Jurkat, Clone E6-1 (cell line): ENCODE results near the gene SRGAP1.
"Not testable (repeated sequence)": the region's sequence is repeated elsewhere in the genome, so short reads cannot be mapped to it uniquely, and the experiment has no call there.

Experiments
- DNase-seq: peaks from one replicate; pipeline ENCODE4 v3.0.0-alpha.2; 2011; ENCODE audit warnings: low read depth, low spot score
- H3K4me3 ChIP-seq: 2 replicates; pipeline ENCODE4 v1.5.1; 2011; ENCODE audit warnings: mild to moderate bottlenecking, low read length, control low read depth, moderate library complexity

SRGAP1 gene

GRCh38 chr12:63985456-63985855 lies 141.0 kb downstream of the SRGAP1 start:
- DNase-seq: no peak
- no peak overlapping the region for H3K4me3 ChIP-seq

DNA sequence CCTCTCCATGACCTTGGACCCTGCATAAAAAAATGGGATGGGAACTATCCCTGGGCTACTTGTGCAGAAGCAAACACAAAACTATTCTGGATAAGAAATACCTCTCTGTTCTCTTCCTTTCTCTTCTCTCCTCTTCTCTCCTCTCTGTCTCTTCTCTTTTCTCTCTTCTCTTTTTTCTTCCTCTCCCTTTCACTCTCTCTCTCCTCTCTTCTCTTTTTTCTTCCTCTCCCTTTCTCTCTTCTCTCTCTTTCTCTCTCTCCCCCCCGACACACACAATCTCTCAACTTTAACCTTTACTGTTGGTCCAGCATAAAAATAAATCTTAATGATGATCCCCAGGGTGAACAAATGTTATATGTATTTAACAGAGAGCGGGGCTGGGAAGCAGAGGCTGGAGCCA lies 141.4 kb downstream of the SRGAP1 start:
- no peak overlapping the region for H3K4me3 ChIP-seq
- no peak for DNase-seq

DNA sequence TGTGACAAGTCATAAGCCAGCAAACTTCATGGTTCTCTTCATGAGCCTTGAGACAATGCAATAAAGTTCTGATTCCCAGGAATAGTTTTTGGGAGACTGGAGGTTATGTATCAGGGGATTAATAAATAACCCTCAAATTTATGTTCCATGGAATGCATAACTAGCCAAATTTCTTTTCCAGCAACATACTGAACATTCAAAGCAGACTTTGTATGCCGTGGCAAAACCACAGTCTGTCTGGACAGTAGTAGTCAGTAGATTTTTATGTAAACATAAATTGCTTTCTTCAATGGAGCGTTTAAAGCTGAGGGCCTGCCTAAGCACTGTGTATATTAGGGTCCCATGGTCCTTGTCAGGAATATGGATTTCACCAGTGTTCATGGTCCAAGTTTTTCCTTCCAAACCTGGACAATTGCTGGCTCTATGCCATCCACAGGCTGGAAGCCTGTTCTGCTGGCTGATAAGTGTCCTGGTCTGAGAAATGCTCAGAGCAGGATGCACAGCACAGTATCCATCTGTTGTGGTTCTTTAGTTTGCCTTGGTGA lies 144.9 kb downstream of the SRGAP1 start:
- DNase-seq: no peak
- H3K4me3 ChIP-seq: no peak overlapping the region

GRCh38 chr12:63990828-63991547 lies 146.5 kb downstream of the SRGAP1 start:
- DNase-seq: no peak
- H3K4me3 ChIP-seq: no peak overlapping the region

GRCh38 chr12:63994704-63995103 lies 150.2 kb downstream of the SRGAP1 start:
- no peak for DNase-seq
- no peak overlapping the region for H3K4me3 ChIP-seq

- DNase-seq: no peak
- no peak overlapping the region for H3K4me3 ChIP-seq
Measured at GRCh38 chr12:63995512-63995911, 151.0 kb downstream of the SRGAP1 start.

DNA sequence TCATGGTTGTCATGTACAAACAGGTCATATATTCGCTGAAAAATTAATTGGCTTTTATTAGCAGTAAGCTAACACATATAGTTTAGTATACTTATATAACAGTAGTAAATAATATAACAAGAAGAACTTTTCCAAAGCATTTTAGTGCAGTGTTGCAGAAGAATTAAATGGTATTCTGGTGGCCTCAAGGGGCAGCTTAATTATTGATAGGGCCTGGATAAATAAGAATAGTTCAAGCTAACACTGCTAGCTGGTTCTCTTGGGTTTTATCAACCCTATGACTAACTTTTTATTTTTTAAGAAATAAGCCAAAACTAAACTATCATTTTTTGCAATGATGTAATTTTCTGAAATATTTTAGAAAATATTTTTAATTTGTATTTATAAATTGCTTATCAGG lies 152.1 kb downstream of the SRGAP1 start:
- DNase-seq: no peak
- H3K4me3 ChIP-seq: no peak overlapping the region

DNA sequence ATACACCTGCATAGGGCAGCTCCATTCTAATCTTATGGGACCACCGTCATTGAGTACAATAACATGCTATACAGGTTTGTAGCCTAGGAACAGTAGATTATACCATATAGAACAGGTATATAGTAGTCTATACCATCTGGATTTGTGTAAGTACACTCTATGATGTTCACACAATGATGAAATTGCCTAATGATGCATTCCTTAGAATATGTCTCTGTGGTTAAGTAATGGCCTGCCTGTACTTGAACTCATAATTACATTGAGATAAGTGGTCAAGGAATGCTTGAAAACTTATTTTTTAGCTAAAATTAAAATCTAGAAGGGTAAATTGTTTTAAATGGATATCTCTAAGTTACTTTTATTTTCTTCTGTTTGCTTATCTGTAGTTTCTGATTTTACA lies 152.7 kb downstream of the SRGAP1 start:
- no peak for DNase-seq
- no peak overlapping the region for H3K4me3 ChIP-seq

GRCh38 chr12:63998584-63998983 lies 154.1 kb downstream of the SRGAP1 start:
- no peak for DNase-seq
- no peak overlapping the region for H3K4me3 ChIP-seq

DNA sequence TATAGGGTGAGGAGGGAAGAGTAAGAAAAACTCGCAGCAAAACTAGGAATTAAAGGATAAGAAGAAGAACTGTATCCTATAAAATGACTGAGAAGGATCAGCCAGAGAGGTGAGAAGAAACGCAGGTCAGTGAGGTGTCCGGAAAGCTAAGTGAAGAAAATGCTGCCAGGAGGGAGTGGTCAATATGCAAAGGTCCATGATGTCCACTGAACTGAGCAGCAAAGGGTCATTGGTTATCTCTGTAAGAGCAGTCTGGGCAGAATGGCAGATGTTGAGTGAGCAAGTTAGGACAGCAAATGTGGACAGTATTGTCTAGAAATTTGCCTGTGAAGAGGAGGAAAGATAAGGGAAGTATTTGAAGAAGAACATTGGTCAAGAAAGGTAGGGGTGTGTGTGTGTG lies 155.4 kb downstream of the SRGAP1 start:
- H3K4me3 ChIP-seq: no peak overlapping the region
- DNase-seq: no peak

- no peak overlapping the region for H3K4me3 ChIP-seq
- no peak for DNase-seq
Measured at GRCh38 chr12:64001439-64001838, 156.9 kb downstream of the SRGAP1 start.

- no peak for DNase-seq
- no peak overlapping the region for H3K4me3 ChIP-seq
Measured at GRCh38 chr12:64004641-64005040, 160.1 kb downstream of the SRGAP1 start.

GRCh38 chr12:64006211-64006825 lies 161.8 kb downstream of the SRGAP1 start:
- no peak overlapping the region for H3K4me3 ChIP-seq
- DNase-seq: no peak

DNA sequence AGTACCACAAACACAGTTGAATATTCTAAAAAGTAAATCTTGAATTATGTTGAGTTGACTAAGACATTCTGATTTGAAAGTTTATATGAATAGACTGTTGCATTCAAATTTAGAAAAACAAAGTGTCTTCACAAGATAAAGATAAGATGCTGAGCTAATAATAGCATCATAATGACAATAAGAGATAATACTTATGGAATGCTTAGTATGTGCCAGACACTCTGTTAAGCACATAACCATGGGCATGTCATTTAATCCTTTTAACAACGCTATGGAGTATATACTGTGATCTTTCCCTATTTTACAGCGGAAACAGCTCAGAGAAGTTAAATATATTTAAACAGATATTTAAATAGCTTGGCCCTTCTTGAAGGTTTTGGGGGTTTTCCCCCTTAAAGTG lies 163.4 kb downstream of the SRGAP1 start:
- no peak overlapping the region for H3K4me3 ChIP-seq
- no peak for DNase-seq

GRCh38 chr12:64008596-64008995 lies 164.1 kb downstream of the SRGAP1 start:
- no peak overlapping the region for H3K4me3 ChIP-seq
- no peak for DNase-seq

DNA sequence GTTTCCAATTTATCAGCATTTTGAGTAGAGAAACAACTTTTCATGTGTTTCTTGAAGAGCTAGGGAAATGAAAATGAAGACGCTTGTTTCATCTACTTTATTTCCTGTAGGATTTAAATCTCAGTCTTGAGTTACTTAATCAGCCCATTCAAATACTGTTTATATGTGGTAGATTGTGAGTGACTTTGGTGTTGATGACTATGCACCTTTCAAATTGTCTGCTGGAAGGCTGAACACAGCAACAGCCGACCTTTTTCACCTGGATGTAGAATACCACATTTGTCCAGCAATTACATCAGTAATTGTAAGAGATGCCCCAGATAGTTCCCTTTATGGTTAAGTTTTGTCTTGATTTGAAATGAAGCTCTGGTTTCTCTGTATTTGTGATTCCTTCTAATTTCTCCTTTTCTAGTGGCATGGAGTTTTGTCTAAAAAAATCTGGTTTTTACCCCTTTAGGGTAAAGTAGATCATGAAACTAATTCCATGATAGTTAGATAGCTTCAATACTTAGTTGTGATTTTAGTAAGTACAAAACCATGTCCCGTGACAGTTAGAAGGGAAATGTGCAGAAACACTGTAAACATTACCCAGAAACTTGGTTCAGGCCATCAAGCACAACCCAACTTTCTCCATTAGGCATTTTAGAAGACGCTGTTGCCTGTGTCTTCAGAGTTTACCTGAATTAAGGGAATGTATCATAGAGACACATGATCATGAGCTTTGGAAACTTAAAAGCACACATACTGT lies 165.0 kb downstream of the SRGAP1 start:
- DNase-seq: no peak
- H3K4me3 ChIP-seq: no peak overlapping the region

GRCh38 chr12:64010069-64010686 lies 165.7 kb downstream of the SRGAP1 start:
- no peak for DNase-seq
- H3K4me3 ChIP-seq: no peak overlapping the region

DNA sequence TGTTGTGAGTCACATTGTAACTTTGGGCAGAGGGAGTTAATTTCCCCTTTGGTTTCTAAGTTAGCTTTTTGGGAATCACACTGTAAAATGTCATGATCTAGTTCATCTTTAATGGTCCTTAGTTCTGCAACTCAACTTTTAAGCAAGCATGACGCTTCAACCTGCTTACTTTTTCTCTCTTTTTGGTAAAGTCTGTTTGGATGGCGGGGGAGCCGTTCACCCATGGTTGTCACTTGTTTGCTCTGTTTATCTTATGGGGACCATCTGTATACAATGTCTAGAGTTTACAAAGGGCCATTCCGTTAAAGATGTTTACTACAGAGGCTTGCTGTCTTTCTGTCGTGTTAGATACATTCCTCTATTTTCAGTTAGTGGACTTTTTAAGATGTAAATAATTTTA lies 172.0 kb downstream of the SRGAP1 start:
- no peak for DNase-seq
- no peak overlapping the region for H3K4me3 ChIP-seq

DNA sequence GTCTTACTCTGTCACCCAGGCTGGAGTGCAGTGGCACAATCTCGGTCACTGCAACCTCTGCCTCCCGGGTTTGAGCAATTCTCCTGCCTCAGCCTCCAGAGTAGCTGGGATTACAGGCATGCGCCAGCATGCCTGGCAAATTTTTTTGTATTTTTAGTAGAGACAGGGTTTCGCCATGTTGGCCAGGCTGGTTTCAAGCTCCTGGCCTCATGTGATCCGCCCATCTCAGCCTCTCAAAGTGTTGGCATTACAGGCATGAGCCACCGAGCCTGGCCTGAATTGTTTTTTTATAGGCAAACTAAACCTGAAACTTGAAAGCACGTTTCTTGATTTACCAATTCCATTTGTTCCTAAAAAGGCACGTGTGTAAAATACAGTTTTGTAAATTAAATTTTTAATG lies 173.6 kb downstream of the SRGAP1 start:
- not testable (repeated sequence) for H3K4me3 ChIP-seq, DNase-seq

- no peak for DNase-seq
- no peak overlapping the region for H3K4me3 ChIP-seq
Measured at GRCh38 chr12:64018524-64018923, 174.0 kb downstream of the SRGAP1 start.
